ENCODE results near the gene SHISA9.
"Not testable (repeated sequence)": the region's sequence is repeated elsewhere in the genome, so short reads cannot be mapped to it uniquely, and the experiment has no call there.

Gene SHISA9

DNA sequence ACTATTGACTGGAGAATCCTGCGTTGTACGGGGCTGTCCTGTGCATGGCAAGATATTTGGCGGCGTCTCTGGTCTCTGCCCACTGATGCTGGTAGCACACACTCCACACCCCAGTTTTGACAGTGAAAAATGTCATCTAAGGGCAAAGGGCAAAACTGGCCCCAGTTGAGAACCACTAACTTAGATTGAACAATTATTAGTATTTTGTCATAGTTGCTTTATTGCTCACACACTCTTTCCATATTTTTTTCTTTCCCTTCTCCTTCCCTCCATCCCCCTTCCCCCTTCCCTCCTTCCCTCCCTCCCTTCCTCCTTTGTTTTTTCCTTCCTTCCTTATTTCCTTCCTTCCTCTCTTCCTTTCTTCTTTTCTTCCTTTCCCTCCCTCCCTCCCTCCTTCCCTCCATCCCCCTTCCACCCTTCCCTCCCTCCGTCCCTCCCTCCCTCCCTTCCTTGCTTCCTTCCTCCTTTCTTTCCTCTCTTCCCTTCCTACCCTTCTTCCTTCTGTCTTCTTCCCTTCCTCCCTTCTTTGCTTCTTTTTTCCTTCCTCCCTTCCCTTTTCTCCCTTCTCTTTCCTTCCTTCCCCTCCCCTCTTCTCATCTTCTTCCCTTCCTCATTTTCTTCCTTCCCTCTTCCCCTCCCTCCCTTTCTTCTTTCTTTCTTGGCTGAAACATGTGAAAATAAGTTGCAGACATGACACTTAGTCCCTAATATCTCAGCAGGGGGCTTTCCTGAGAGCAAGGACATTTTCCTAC lies 5.5 kb downstream of the SHISA9 start:
- Mint-ChIP-seq H3K27ac (no peak overlapping the region), H3K36me3 (ENCODE audit: low read depth) (no peaks in the 10 kb centered on the region), H3K27me3 (peaks cover 36% of the 10 kb centered on the region), H3K9me3 (no peaks in the 10 kb centered on the region), H3K4me1 (ENCODE audit: low read depth) (no peaks in the 10 kb centered on the region), H3K4me3 (no peak overlapping the region)

- H3K4me1 Mint-ChIP-seq (ENCODE audit: low read depth), result no peaks in the 10 kb centered on the region
- no peak overlapping the region for H3K27ac Mint-ChIP-seq
- H3K27me3 Mint-ChIP-seq, result peaks cover 30% of the 10 kb centered on the region
- no peaks in the 10 kb centered on the region for H3K9me3 Mint-ChIP-seq
- no peaks in the 10 kb centered on the region for H3K36me3 Mint-ChIP-seq (ENCODE audit: low read depth)
- no peak overlapping the region for H3K4me3 Mint-ChIP-seq
Observed at GRCh38 chr16:12907670-12908233, 6.4 kb downstream of the SHISA9 start.

DNA sequence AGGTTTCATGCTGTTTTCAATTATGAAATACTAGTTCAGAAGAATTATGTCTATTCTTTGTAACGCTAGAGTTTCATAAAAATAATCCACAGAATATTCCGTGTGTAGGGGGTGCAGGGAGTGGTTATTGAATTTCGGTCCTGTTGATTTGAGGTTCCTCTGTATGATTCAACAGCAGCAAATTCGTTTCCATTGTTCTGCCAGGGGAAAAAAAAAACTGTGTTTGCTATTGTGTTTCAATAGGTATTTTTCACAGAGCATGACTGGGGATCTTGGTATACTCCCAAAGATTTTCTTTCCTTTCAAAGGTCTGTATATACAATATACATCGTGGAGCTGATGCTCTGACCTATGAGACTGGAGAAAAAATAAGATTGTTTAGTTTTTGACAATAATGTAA lies 15.8 kb downstream of the SHISA9 start:
- H3K9me3 Mint-ChIP-seq, result peaks cover 4% of the 10 kb centered on the region
- peaks cover 12% of the 10 kb centered on the region for H3K27me3 Mint-ChIP-seq

DNA sequence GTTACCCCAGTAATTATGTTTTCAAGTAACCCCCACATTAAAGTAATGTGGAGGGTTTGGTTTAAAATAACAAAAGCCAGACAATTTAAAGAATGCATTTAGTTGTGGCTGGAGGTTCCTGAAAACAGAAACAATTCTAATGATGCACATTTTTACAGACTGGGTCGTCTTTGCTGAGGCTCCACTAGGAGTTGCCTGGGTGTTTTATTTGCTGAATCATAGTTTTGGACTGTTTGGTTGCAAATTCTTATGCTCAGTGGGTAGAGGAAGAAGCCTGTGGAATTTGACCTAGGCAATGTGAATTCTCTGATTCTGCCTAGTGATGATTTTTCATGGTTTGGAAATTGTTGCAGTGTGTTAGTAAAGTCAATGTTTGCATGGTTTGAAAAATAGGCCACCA lies 16.3 kb downstream of the SHISA9 start:
- H3K4me1 Mint-ChIP-seq (ENCODE audit: low read depth), result no peaks in the 10 kb centered on the region
- no peak overlapping the region for H3K27ac Mint-ChIP-seq
- peaks cover 4% of the 10 kb centered on the region for H3K9me3 Mint-ChIP-seq
- H3K4me3 Mint-ChIP-seq, result no peak overlapping the region
- peaks cover 12% of the 10 kb centered on the region for H3K27me3 Mint-ChIP-seq
- no peaks in the 10 kb centered on the region for H3K36me3 Mint-ChIP-seq (ENCODE audit: low read depth)

More for the DNA sequence above, 15.8 kb downstream of the SHISA9 start:
- no peak overlapping the region for H3K27ac Mint-ChIP-seq
- H3K4me3 Mint-ChIP-seq, result no peak overlapping the region
- H3K4me1 Mint-ChIP-seq (ENCODE audit: low read depth), result no peaks in the 10 kb centered on the region
- no peaks in the 10 kb centered on the region for H3K36me3 Mint-ChIP-seq (ENCODE audit: low read depth)

DNA sequence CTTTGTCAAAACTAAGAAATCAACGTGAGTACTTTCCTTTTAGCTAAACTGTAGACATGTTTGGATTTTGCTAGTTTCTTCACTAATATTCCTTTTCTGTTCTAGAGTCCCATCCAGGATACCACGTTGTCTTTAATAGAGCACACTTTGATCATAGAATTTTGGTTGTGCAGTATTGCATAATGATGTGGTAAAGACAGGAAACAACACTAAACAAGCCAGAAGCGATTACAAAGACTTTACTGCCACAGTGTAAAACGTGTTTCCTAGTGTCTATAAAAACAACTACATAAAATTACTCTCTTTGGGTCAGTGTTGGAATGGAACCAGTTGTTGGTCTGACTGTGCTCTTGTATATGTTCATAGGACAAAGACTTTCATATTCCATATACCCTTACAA lies 19.3 kb downstream of the SHISA9 start:
- H3K4me3 Mint-ChIP-seq, result no peak overlapping the region
- peaks cover 14% of the 10 kb centered on the region for H3K27me3 Mint-ChIP-seq
- H3K27ac Mint-ChIP-seq, result no peak overlapping the region
- no peaks in the 10 kb centered on the region for H3K4me1 Mint-ChIP-seq (ENCODE audit: low read depth)
- H3K36me3 Mint-ChIP-seq (ENCODE audit: low read depth), result no peaks in the 10 kb centered on the region
- H3K9me3 Mint-ChIP-seq, result no peaks in the 10 kb centered on the region

GRCh38 chr16:12923640-12924039 lies 22.2 kb downstream of the SHISA9 start:
- not testable (repeated sequence) for H3K4me1 Mint-ChIP-seq (ENCODE audit: low read depth); H3K27ac Mint-ChIP-seq; H3K36me3 Mint-ChIP-seq (ENCODE audit: low read depth); H3K9me3 Mint-ChIP-seq; H3K4me3 Mint-ChIP-seq; H3K27me3 Mint-ChIP-seq

DNA sequence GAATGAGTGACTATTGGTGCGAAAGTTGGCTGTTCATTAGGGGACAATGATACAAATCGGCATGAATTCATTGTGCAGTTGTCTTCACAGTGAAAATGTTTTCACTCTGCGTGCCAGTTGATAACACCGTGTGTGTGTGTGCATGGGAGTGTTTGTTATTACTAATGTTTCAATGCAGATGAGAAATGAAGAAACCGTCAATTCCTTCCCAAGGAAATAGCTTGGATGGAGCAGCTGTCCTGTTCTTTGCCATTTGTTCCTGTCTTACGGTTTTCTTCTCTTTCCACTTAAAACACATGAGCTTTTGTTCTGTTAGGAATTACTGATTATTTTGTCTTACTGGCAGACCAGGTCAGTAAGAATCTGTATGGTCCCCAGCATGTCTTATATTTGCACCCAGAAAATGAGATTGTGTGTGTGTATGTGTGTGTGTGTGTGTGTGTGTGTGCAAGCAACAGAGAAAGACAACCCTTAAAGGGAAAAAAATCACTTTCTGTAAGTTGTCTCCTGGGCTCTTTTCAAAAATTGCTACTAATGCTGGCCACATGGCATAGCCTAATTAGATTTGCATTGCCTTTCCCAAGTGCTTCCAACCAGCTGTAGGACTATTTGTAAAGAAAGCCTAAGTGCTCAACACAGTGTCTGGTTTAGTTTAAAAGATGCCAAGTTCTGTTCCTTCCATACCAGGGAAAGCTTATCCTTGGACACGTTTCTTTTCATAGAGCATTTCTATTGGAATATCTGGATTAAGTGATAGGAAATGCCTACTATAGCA lies 23.8 kb downstream of the SHISA9 start:
- Mint-ChIP-seq H3K4me1 (ENCODE audit: low read depth) (no peaks in the 10 kb centered on the region), H3K27me3 (peaks cover 7% of the 10 kb centered on the region), H3K9me3 (no peaks in the 10 kb centered on the region), H3K4me3 (no peak overlapping the region), H3K27ac (no peak overlapping the region), H3K36me3 (ENCODE audit: low read depth) (no peaks in the 10 kb centered on the region)

GRCh38 chr16:12927591-12927990 lies 26.2 kb downstream of the SHISA9 start:
- Mint-ChIP-seq H3K4me3 (no peak overlapping the region), H3K27me3 (peaks cover 11% of the 10 kb centered on the region), H3K9me3 (no peaks in the 10 kb centered on the region), H3K36me3 (ENCODE audit: low read depth) (no peaks in the 10 kb centered on the region), H3K4me1 (ENCODE audit: low read depth) (no peaks in the 10 kb centered on the region), H3K27ac (no peak overlapping the region)

DNA sequence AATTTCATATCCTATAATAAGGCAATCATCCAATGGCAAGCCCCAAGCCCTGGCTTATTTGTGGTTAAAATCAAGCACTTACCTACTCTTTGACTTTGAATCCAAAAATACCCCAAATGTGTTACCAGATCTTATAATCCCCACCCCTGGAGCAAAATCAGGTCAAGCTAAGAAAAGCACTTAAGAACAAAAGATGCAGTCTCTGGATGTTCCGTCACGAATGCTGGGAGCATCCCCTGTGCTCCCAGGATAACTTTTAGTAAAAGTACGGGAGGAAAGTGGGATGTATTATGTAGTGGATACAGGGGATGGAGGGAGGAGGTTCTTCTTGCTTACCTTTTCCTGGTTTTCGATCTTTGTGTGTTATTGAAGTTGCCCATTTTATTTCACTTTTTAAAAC lies 29.5 kb downstream of the SHISA9 start:
- H3K4me1 Mint-ChIP-seq (ENCODE audit: low read depth), result no peaks in the 10 kb centered on the region
- H3K4me3 Mint-ChIP-seq, result no peak overlapping the region

GRCh38 chr16:12936391-12936790 lies 35.0 kb downstream of the SHISA9 start:
- Mint-ChIP-seq H3K4me1 (ENCODE audit: low read depth) (no peaks in the 10 kb centered on the region), H3K4me3 (no peak overlapping the region), H3K27ac (no peak overlapping the region), H3K36me3 (ENCODE audit: low read depth) (no peaks in the 10 kb centered on the region), H3K9me3 (peaks cover 8% of the 10 kb centered on the region), H3K27me3 (peaks cover 19% of the 10 kb centered on the region)

More for the DNA sequence above, 29.5 kb downstream of the SHISA9 start:
- Mint-ChIP-seq H3K36me3 (ENCODE audit: low read depth) (no peaks in the 10 kb centered on the region), H3K9me3 (peaks cover 3% of the 10 kb centered on the region), H3K27me3 (peaks cover 14% of the 10 kb centered on the region), H3K27ac (no peak overlapping the region)

GRCh38 chr16:12941896-12942295 lies 40.5 kb downstream of the SHISA9 start:
- Mint-ChIP-seq H3K27me3 (peaks cover 8% of the 10 kb centered on the region), H3K27ac (no peak overlapping the region), H3K4me1 (ENCODE audit: low read depth) (no peaks in the 10 kb centered on the region), H3K36me3 (ENCODE audit: low read depth) (no peaks in the 10 kb centered on the region), H3K4me3 (no peak overlapping the region), H3K9me3 (peaks cover 4% of the 10 kb centered on the region)

DNA sequence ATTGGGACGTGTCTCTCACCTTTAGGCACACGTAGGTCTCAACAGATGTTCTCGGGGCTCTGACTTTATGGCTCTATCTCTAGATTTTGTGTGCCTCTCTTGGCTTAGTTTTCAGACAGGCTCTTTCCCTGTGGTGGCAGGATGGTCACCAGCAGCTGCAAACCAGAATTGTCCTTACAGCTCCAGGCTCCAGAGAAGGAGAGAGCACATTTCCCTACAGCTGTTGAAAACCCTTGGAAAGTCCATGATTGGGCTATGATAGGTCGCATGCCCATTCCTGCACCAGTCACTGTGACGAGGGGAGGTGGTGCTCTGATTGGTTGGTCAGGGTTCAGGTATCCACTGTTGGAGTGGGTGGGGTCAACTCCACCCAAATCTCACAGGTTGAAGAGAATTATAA lies 41.5 kb downstream of the SHISA9 start:
- Mint-ChIP-seq H3K27me3 (peaks cover 8% of the 10 kb centered on the region), H3K4me3 (no peak overlapping the region), H3K9me3 (peaks cover 11% of the 10 kb centered on the region), H3K36me3 (ENCODE audit: low read depth) (no peaks in the 10 kb centered on the region), H3K27ac (no peak overlapping the region), H3K4me1 (ENCODE audit: low read depth) (no peaks in the 10 kb centered on the region)

- Mint-ChIP-seq H3K27ac (no peak overlapping the region), H3K9me3 (peaks cover 6% of the 10 kb centered on the region), H3K36me3 (ENCODE audit: low read depth) (no peaks in the 10 kb centered on the region), H3K27me3 (peaks cover 8% of the 10 kb centered on the region), H3K4me1 (ENCODE audit: low read depth) (no peaks in the 10 kb centered on the region), H3K4me3 (no peak overlapping the region)
Observed at GRCh38 chr16:12944300-12944699, 42.9 kb downstream of the SHISA9 start.

DNA sequence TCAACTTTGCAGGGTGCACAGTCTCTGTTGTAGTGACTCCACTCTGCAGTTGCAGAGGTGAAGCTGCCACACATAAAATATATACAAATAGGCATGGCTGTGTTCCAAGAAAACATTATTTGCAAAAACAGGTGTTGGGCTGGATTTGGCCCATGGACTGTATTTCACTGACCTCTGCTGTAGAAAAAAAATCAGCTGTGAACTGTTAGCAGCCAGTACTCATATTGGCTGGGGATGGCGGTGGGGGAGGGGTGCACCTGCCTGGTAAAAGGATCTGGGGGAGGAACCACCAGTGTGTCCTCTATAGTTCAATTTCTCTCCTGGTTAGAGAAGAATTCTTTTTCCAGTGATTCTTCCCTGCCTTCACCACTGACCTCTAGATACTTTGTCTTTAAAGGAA lies 50.0 kb downstream of the SHISA9 start:
- Mint-ChIP-seq H3K27me3 (no peaks in the 10 kb centered on the region), H3K36me3 (ENCODE audit: low read depth) (no peaks in the 10 kb centered on the region), H3K4me1 (ENCODE audit: low read depth) (no peaks in the 10 kb centered on the region), H3K4me3 (no peak overlapping the region), H3K9me3 (peaks cover 14% of the 10 kb centered on the region), H3K27ac (no peak overlapping the region)

- Mint-ChIP-seq H3K9me3 (peaks cover 14% of the 10 kb centered on the region), H3K36me3 (ENCODE audit: low read depth) (no peaks in the 10 kb centered on the region), H3K4me1 (ENCODE audit: low read depth) (no peaks in the 10 kb centered on the region), H3K27me3 (no peaks in the 10 kb centered on the region), H3K4me3 (no peak overlapping the region), H3K27ac (no peak overlapping the region)
Observed at GRCh38 chr16:12951976-12952375, 50.6 kb downstream of the SHISA9 start.
